Measurements from ENCODE around the gene ICA1. TPM values are rescaled to one million over a fixed set of nuclear protein-coding genes. Genes with fewer than 3 reads are reported as not detected.

ICA1 gene
- total RNA-seq, 1 donor, result 4.3 TPM

- H3K4me3 ChIP-seq (ENCODE audit: low read depth, low read length), result no peak overlapping the region
- no peak for DNase-seq (ENCODE audit: low read depth)
- TF ChIP-seq, protein P1, sequence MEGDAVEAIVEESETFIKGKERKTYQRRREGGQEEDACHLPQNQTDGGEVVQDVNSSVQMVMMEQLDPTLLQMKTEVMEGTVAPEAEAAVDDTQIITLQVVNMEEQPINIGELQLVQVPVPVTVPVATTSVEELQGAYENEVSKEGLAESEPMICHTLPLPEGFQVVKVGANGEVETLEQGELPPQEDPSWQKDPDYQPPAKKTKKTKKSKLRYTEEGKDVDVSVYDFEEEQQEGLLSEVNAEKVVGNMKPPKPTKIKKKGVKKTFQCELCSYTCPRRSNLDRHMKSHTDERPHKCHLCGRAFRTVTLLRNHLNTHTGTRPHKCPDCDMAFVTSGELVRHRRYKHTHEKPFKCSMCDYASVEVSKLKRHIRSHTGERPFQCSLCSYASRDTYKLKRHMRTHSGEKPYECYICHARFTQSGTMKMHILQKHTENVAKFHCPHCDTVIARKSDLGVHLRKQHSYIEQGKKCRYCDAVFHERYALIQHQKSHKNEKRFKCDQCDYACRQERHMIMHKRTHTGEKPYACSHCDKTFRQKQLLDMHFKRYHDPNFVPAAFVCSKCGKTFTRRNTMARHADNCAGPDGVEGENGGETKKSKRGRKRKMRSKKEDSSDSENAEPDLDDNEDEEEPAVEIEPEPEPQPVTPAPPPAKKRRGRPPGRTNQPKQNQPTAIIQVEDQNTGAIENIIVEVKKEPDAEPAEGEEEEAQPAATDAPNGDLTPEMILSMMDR (IDR thresholded peaks at IDR 0.05; ENCODE audit: insufficient read depth, low read depth, low read length), result no peak
Observed at GRCh38 chr7:8134089-8134733, 127.8 kb downstream of the ICA1 start.

GRCh38 chr7:8133188-8133848 is 128.6 kb downstream of the ICA1 start:
- DNase-seq (ENCODE audit: low read depth), result no peak
- TF ChIP-seq, protein P1 (IDR thresholded peaks at IDR 0.05; ENCODE audit: insufficient read depth, low read depth, low read length), result no peak

GRCh38 chr7:8131694-8132605 is 130.0 kb downstream of the ICA1 start:
- H3K4me3 ChIP-seq (ENCODE audit: low read depth, low read length), result no peak overlapping the region
- no peak for DNase-seq (ENCODE audit: low read depth)
- TF ChIP-seq, protein P1 (IDR thresholded peaks at IDR 0.05; ENCODE audit: insufficient read depth, low read depth, low read length), result no peak

More at GRCh38 chr7:8133188-8133848, 128.6 kb downstream of the ICA1 start:
- H3K4me3 ChIP-seq (ENCODE audit: low read depth, low read length), result no peak overlapping the region

- TF ChIP-seq, protein P1 (IDR thresholded peaks at IDR 0.05; ENCODE audit: insufficient read depth, low read depth, low read length), result no peak
- DNase-seq (ENCODE audit: low read depth), result no peak
- no peak overlapping the region for H3K4me3 ChIP-seq (ENCODE audit: low read depth, low read length)
Observed at GRCh38 chr7:8130663-8131062, 131.3 kb downstream of the ICA1 start.

DNA sequence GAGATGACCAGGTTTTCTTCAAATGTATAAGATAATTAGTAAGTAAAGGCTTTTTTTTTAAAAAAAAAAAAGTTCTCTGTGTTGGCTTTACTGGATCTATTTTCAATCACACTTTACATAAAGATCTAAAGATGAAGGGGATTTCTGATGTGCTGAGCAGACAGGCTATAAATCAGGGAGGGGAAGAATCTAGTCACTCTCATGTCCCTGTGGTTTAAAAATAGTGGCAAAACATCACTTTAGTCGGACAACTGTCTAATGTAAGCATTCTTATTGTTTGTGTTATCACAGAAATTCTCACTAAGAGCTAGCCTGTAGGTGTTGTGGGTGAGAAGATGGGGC is 132.7 kb downstream of the ICA1 start:
- no peak for DNase-seq (ENCODE audit: low read depth)
- TF ChIP-seq, protein P1 (IDR thresholded peaks at IDR 0.05; ENCODE audit: insufficient read depth, low read depth, low read length), result no peak
- H3K4me3 ChIP-seq (ENCODE audit: low read depth, low read length), result no peak overlapping the region

DNA sequence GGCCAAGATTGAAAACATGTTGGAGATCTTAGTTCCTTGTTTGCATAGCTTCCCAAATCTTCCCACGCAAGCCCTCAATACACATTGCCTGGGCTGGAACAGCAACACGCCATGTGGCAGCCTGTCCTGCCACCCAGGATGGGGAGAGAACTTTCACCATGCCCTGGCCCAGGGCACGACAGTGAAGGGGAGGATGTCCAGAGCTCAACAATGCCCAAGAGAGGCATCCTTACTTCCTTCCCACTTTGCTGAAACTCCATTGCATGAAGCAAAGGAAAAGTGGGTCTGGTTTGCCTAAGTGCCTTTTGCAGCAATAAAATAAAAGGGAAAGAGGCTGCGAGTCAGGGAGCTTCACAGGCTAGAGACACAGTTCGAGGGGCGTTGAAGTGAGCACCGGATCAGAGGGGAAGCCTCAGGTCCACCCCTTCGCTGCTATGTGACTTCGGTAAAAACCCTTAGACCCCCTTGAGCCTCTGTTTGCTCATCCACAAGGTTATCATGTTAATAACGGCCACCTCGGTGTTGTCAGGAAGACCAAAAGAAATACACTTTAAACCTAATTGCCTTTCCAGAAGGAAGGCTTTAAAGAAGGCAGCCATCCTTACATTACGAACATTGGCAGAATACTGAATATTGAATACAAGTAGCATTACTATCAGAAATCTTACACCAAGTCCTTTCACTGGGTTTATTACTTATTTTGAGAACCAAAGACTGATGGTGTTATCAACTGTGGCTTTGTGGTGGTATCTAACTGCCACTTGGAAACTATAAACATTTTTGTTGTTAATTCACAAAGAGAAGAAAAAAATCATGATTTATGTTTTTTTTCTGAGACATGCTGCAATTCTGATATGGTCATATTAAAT is 133.3 kb downstream of the ICA1 start:
- DNase-seq (ENCODE audit: low read depth), result no peak
- H3K4me3 ChIP-seq (ENCODE audit: low read depth, low read length), result no peak overlapping the region
- TF ChIP-seq, protein P1 (IDR thresholded peaks at IDR 0.05; ENCODE audit: insufficient read depth, low read depth, low read length), result no peak
